Osteoblast (primary cell): Measurements from ENCODE around the gene INMT. TPM values are rescaled to one million over a fixed set of nuclear protein-coding genes. Genes with fewer than 3 reads are reported as not detected.

ENCODE experiments used
- DNase-seq: peaks from one replicate; pipeline ENCODE4 v3.0.0; 2011; ENCODE audit warnings: low spot score, mixed read lengths; ENCODE audit not compliant: insufficient read length; ENCODE audit errors: missing footprints
- H2AFZ ChIP-seq: 2 replicates; pipeline ENCODE4 v1.6.0; 2011; ENCODE audit warnings: mild to moderate bottlenecking, low read length
- H3K27ac ChIP-seq: 2 replicates; pipeline ENCODE4 v1.5.1; 2011; ENCODE audit warnings: mild to moderate bottlenecking, low read depth, low read length, moderate library complexity
- H3K27me3 ChIP-seq: 2 replicates; pipeline ENCODE4 v1.6.0; 2012; ENCODE audit warnings: mild to moderate bottlenecking, control low read depth, inconsistent platforms, low read length, moderate library complexity; ENCODE audit not compliant: insufficient read depth
- H3K36me3 ChIP-seq: 2 replicates; pipeline ENCODE4 v1.5.1; 2011; ENCODE audit warnings: mild to moderate bottlenecking, low read length, control low read depth, moderate library complexity; ENCODE audit not compliant: insufficient read depth
- H3K4me1 ChIP-seq: 2 replicates; pipeline ENCODE4 v1.5.1; 2011; ENCODE audit warnings: mild to moderate bottlenecking, low read length, control low read depth, moderate library complexity; ENCODE audit not compliant: insufficient read depth
- H3K4me2 ChIP-seq: 2 replicates; pipeline ENCODE4 v1.6.0; 2011; ENCODE audit warnings: mild to moderate bottlenecking, low read length; ENCODE audit not compliant: insufficient read depth
- H3K4me3 ChIP-seq: fragments of 200-600 bp; sonication (generic); 3 replicates; pipeline ENCODE4 v1.5.1; 2012; ENCODE audit warnings: mild to moderate bottlenecking, low read length, inconsistent platforms; ENCODE audit not compliant: insufficient read depth
- H3K79me2 ChIP-seq: 2 replicates; pipeline ENCODE4 v1.6.0; 2012; ENCODE audit warnings: mild to moderate bottlenecking, low read length, control low read depth, inconsistent platforms; ENCODE audit not compliant: insufficient read depth
- H3K9me3 ChIP-seq: 2 replicates; pipeline ENCODE4 v1.5.1; 2011; ENCODE audit warnings: low read depth, low read length, control low read depth
- H4K20me1 ChIP-seq: 2 replicates; pipeline ENCODE4 v1.6.0; 2012; ENCODE audit warnings: mild to moderate bottlenecking, low read length, control low read depth; ENCODE audit not compliant: insufficient read depth
- CTCF ChIP-seq: IDR thresholded peaks from 2 replicates; pipeline ENCODE4 v1.5.1; 2011; ENCODE audit warnings: mild to moderate bottlenecking, low read depth, low read length, moderate library complexity; ENCODE audit errors: extremely low read depth
- total RNA-seq: library from RNA; depleted of rRNA; stranded (reverse); fragments of >200 nt; gene quantifications from 2 replicates; pipeline ENCODE4 v1.2.3, GENCODE V29; 2012

The INMT gene
- total RNA-seq, 1 donor = 0.72 TPM

DNA sequence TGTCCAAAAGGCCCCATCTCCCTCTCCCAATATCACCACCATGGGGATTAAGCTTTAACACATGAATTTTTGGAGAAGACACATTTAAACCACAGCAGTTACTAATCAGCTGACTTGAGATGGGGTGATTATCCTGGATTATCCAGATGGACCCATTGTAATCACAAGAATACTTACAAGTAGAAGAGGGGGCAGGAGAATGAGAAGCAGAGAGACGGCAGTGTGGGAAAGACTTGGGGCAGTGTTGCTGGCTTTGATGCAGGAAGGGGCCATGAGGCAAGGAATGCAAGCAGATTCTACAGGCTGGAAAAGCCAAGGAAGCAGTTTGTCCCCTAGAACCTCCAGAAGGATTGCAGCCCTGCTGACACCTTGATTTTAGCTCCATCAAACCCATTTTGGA lies 30.7 kb upstream of the INMT start:
- no peak for TF ChIP-seq CTCF
- no peak overlapping the region for H3K4me2 ChIP-seq
- no peak overlapping the region for H3K4me3 ChIP-seq
- H3K9me3 ChIP-seq = peaks cover 5% of the 10 kb centered on the region
- H3K4me1 ChIP-seq = no peaks in the 10 kb centered on the region
- no peak overlapping the region for H3K27ac ChIP-seq
- H4K20me1 ChIP-seq = no peaks in the 10 kb centered on the region
- DNase-seq = no peak
- no peak overlapping the region for H2AFZ ChIP-seq
- H3K36me3 ChIP-seq = no peaks in the 10 kb centered on the region
- H3K79me2 ChIP-seq = no peaks in the 10 kb centered on the region
- peaks cover 36% of the 10 kb centered on the region for H3K27me3 ChIP-seq

DNA sequence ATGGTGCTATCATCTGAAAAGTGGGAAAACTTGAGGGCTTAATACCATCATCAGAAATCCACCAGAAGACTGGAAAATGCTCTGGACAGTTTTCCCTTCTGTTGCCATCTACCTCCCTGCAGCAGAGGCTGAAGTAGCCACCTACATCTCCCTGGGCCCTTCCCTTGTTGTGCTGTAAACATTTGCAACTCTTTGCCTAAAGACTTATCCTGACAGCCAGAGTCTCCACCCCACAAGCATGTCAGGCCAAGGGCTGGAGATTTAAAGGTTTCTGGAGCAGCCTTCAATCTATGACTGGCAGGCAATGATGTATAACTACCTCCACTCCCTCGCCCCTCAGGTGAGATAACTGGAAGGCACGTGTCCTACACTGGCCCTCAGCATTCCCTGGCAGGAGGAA lies 29.7 kb upstream of the INMT start:
- H3K9me3 ChIP-seq = peaks cover 5% of the 10 kb centered on the region
- no peak overlapping the region for H2AFZ ChIP-seq
- no peaks in the 10 kb centered on the region for H3K79me2 ChIP-seq
- H4K20me1 ChIP-seq = no peaks in the 10 kb centered on the region
- peaks cover 33% of the 10 kb centered on the region for H3K27me3 ChIP-seq
- H3K27ac ChIP-seq = no peak overlapping the region
- TF ChIP-seq CTCF = no peak
- no peaks in the 10 kb centered on the region for H3K4me1 ChIP-seq
- H3K4me2 ChIP-seq = no peak overlapping the region
- no peak overlapping the region for H3K4me3 ChIP-seq
- no peaks in the 10 kb centered on the region for H3K36me3 ChIP-seq
- DNase-seq = no peak

DNA sequence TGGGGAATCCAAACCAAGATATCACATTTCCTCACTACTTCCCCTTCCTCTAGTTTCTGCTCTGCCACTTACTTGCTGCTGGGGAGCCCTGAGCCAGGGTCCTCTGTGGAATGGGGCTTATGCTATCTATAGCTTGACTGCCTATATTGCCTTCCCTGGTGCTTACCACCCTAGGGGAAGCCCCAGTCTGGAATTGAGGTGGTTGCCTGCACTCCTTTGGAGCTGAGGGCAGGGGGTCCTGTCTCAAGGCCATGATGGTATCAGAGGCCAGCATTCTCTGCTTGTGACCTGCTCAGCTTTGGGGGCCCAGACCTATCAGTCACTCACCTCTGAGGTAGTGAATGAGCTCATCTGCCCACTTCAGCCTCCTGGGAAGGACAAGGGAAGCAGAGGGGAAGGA lies 29.3 kb upstream of the INMT start:
- no peak overlapping the region for H3K4me3 ChIP-seq
- no peak overlapping the region for H3K4me2 ChIP-seq
- no peak overlapping the region for H2AFZ ChIP-seq
- no peak overlapping the region for H3K27ac ChIP-seq
- no peaks in the 10 kb centered on the region for H3K4me1 ChIP-seq
- H4K20me1 ChIP-seq = no peaks in the 10 kb centered on the region
- H3K36me3 ChIP-seq = no peaks in the 10 kb centered on the region
- DNase-seq = peak; percentile 44
- no peak for TF ChIP-seq CTCF
- H3K9me3 ChIP-seq = peaks cover 5% of the 10 kb centered on the region
- H3K79me2 ChIP-seq = no peaks in the 10 kb centered on the region
- H3K27me3 ChIP-seq = peaks cover 36% of the 10 kb centered on the region

- Histone ChIP-seq H3K4me3 (no peak overlapping the region), H3K9me3 (peaks cover 3% of the 10 kb centered on the region), H3K27me3 (peaks cover 40% of the 10 kb centered on the region), H3K79me2 (no peaks in the 10 kb centered on the region), H2AFZ (no peak overlapping the region), H3K27ac (no peak overlapping the region), H4K20me1 (no peaks in the 10 kb centered on the region), H3K4me2 (no peak overlapping the region), H3K36me3 (no peaks in the 10 kb centered on the region), H3K4me1 (no peaks in the 10 kb centered on the region)
- TF ChIP-seq CTCF = no peak
- no peak for DNase-seq
Measured at GRCh38 chr7:30723776-30724175, 28.2 kb upstream of the INMT start.
